HUES48 (cell line): ENCODE results near the gene FRMPD4.
A peak's percentile ranks its signal among the peaks of the same experiment; 100 is the strongest.

ENCODE experiments used
- H3K27ac ChIP-seq: one replicate; pipeline ENCODE4 v1.7.0; 2013; ENCODE audit warnings: low read depth, low read length, inconsistent platforms
- H3K27me3 ChIP-seq: 2 replicates; pipeline ENCODE4 v1.6.1; 2013; ENCODE audit warnings: mild to moderate bottlenecking, low read length; ENCODE audit not compliant: control insufficient read depth, insufficient read depth
- H3K36me3 ChIP-seq: 2 replicates; pipeline ENCODE4 v1.6.1; 2013; ENCODE audit warnings: low read length; ENCODE audit not compliant: control insufficient read depth, insufficient read depth
- H3K4me1 ChIP-seq: 2 replicates; pipeline ENCODE4 v1.6.1; 2013; ENCODE audit warnings: mild to moderate bottlenecking, low read length; ENCODE audit not compliant: control insufficient read depth, insufficient read depth
- H3K4me3 ChIP-seq: 2 replicates; pipeline ENCODE4 v1.5.1; 2013; ENCODE audit warnings: mild to moderate bottlenecking, low read depth, low read length
- H3K9ac ChIP-seq: 2 replicates; pipeline ENCODE4 v1.6.1; 2013; ENCODE audit warnings: mild to moderate bottlenecking, low read depth, low read length, moderate library complexity
- H3K9me3 ChIP-seq: 2 replicates; pipeline ENCODE4 v1.6.1; 2013; ENCODE audit warnings: low read length; ENCODE audit not compliant: control insufficient read depth, insufficient read depth

Gene FRMPD4

GRCh38 chrX:12304261-12304660 is 166.0 kb downstream of the FRMPD4 start:
- H3K27me3 ChIP-seq = no peaks in the 10 kb centered on the region
- no peaks in the 10 kb centered on the region for H3K36me3 ChIP-seq
- H3K27ac ChIP-seq = no peak overlapping the region
- H3K4me3 ChIP-seq = no peak overlapping the region
- peaks cover 17% of the 10 kb centered on the region for H3K4me1 ChIP-seq
- H3K9me3 ChIP-seq = no peaks in the 10 kb centered on the region
- no peak overlapping the region for H3K9ac ChIP-seq

DNA sequence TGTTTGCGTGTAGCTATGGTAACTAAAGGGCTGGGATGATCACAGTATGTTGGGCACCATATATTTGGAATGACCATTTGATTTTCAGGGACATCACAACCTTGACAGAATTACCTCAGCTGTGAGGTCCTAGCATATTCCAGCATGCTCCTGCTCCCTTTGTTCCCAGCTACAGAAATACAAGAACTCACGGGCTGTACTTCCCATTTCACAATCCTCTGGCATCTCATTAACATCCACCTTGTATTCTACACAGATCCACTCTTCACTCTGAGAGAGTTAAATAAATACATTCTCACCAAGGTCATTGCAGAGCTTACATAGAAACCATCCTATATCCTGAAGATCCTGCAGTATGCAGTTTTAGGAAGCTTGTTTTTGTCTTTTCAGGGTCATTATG is 169.7 kb downstream of the FRMPD4 start:
- Histone ChIP-seq H3K9me3 (no peaks in the 10 kb centered on the region), H3K27ac (no peak overlapping the region), H3K4me3 (no peak overlapping the region), H3K27me3 (no peaks in the 10 kb centered on the region), H3K4me1 (peaks cover 36% of the 10 kb centered on the region), H3K9ac (no peak overlapping the region), H3K36me3 (no peaks in the 10 kb centered on the region)

DNA sequence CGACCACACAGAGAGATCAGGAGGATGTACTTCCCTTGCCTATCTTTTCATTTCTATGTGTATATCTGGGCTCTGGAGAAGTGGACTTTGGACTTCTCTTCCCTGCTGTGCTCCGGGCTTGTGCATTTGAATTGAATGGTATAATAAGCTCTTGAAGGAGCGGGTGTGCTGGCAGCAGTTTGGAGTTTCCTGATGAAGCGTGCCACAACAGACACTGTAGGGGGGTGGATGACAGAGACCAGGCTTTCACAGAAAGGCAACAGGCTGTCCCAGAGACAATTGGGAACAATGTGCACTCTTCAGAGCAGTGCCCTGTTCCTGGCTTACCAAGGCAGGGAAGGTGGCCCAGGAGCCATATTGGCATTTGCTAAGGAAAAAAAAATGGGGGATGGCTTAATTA is 170.1 kb downstream of the FRMPD4 start:
- no peak overlapping the region for H3K4me3 ChIP-seq
- H3K36me3 ChIP-seq = no peaks in the 10 kb centered on the region
- no peaks in the 10 kb centered on the region for H3K27me3 ChIP-seq
- peaks cover 36% of the 10 kb centered on the region for H3K4me1 ChIP-seq
- H3K9ac ChIP-seq = no peak overlapping the region
- no peaks in the 10 kb centered on the region for H3K9me3 ChIP-seq
- H3K27ac ChIP-seq = no peak overlapping the region

DNA sequence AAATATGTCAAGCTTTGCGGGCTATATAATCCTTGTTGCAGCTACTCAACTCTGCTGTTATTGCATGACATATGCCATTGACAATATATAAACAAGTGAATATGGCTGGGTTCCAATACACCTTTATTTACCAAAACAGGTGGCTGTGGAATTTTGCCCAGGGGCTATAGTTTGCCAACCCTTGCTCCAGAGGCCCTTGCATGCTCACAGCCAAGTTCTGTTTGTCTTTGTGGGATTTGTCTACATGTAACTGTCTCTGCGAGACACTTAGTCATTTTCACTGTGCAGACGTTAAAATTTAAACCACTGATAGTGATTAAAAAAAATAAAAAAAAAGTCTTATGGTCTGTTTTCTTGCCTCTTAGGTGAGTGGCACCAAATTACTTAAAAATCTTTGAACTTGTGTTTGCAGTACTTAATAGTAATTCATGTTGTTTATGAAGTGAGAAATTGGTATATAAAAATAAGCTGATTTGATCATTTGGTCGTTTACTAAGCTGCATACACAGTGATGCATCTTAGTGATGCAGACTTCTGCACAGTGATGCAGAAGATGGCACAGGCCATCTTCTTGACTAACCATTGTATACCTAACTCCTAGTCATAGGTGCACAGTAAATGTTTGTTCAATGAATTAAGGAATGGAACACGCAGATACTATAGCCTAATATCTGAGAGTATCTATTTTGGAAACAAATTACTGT is 170.9 kb downstream of the FRMPD4 start:
- Histone ChIP-seq H3K9ac (no peak overlapping the region), H3K27ac (peak overlapping the region; percentile 5), H3K9me3 (no peaks in the 10 kb centered on the region), H3K36me3 (no peaks in the 10 kb centered on the region), H3K4me1 (peaks cover 39% of the 10 kb centered on the region), H3K27me3 (no peaks in the 10 kb centered on the region), H3K4me3 (peak overlapping the region; percentile 5; the same call in 1 of the 2 replicates)

DNA sequence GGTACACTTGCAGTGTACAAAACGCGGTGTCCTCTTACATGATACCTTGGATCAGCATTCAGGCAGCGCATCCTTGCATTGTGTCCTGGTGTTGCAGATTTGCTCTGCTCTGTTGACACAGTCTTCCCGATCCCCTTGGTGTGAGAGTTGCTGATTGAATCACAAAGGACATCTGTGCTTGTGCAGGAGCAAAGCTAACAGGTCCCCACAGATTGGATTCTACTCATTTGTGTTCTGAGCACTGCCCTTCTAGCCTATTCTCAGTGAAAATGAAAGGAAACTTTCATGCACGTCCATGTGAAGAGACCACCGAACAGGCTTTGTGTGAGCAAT is 171.4 kb downstream of the FRMPD4 start:
- no peaks in the 10 kb centered on the region for H3K27me3 ChIP-seq
- peak overlapping the region; percentile 5 for H3K27ac ChIP-seq
- peaks cover 41% of the 10 kb centered on the region for H3K4me1 ChIP-seq
- no peaks in the 10 kb centered on the region for H3K9me3 ChIP-seq
- peak overlapping the region; percentile 5; the same call in 1 of the 2 replicates for H3K4me3 ChIP-seq
- no peaks in the 10 kb centered on the region for H3K36me3 ChIP-seq
- H3K9ac ChIP-seq = no peak overlapping the region

DNA sequence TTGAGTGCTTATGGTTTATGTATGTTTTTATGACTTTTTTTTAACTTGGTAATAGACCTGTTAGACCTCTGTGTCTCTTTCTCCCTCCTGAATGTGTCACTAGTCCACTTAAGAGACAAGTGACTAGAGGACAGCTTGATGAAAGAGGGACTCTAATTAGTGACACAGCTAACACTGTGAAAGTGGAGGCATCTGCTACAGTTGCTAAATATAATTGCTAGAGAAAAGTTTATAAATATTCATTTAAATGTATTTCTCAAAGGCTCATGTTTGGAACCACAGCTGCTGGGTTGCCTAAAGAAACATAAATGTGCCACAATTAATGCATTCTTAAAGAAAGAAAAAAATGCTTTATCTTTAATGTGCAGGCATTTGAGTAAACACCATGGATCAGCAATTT is 176.4 kb downstream of the FRMPD4 start:
- Histone ChIP-seq H3K27me3 (no peaks in the 10 kb centered on the region), H3K27ac (no peak overlapping the region), H3K4me3 (no peak overlapping the region), H3K36me3 (no peaks in the 10 kb centered on the region), H3K9ac (no peak overlapping the region), H3K4me1 (peaks cover 45% of the 10 kb centered on the region), H3K9me3 (no peaks in the 10 kb centered on the region)

GRCh38 chrX:12315526-12315925 is 177.3 kb downstream of the FRMPD4 start:
- H3K27me3 ChIP-seq = no peaks in the 10 kb centered on the region
- H3K36me3 ChIP-seq = no peaks in the 10 kb centered on the region
- H3K9ac ChIP-seq = no peak overlapping the region
- H3K4me3 ChIP-seq = no peak overlapping the region
- H3K4me1 ChIP-seq = peaks cover 49% of the 10 kb centered on the region
- no peaks in the 10 kb centered on the region for H3K9me3 ChIP-seq
- no peak overlapping the region for H3K27ac ChIP-seq

GRCh38 chrX:12319003-12319519 is 180.8 kb downstream of the FRMPD4 start:
- Histone ChIP-seq H3K9me3 (no peaks in the 10 kb centered on the region), H3K4me1 (peaks cover 38% of the 10 kb centered on the region), H3K9ac (no peak overlapping the region), H3K27me3 (no peaks in the 10 kb centered on the region), H3K27ac (no peak overlapping the region), H3K4me3 (no peak overlapping the region), H3K36me3 (no peaks in the 10 kb centered on the region)

DNA sequence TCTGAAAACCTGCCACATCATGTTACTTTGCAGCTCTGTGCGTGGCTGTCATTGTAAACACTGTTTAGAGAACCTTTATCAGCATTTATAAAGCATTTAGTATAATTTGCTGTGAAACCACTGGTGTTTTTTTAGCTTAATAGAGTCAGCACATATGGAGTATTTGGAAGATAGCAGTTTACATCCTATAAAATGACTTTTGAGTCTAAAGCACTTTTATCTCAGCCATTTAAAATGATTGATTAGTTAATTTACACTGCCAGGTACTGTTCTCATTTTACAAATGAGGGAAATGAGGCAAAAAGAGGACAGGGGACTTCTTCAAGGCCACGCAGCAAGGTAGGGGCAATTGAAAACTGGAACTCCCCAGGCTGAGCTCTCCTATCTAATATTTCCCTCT is 181.7 kb downstream of the FRMPD4 start:
- Histone ChIP-seq H3K36me3 (no peaks in the 10 kb centered on the region), H3K4me1 (peaks cover 35% of the 10 kb centered on the region), H3K9ac (no peak overlapping the region), H3K4me3 (no peak overlapping the region), H3K27ac (no peak overlapping the region), H3K27me3 (no peaks in the 10 kb centered on the region), H3K9me3 (no peaks in the 10 kb centered on the region)

DNA sequence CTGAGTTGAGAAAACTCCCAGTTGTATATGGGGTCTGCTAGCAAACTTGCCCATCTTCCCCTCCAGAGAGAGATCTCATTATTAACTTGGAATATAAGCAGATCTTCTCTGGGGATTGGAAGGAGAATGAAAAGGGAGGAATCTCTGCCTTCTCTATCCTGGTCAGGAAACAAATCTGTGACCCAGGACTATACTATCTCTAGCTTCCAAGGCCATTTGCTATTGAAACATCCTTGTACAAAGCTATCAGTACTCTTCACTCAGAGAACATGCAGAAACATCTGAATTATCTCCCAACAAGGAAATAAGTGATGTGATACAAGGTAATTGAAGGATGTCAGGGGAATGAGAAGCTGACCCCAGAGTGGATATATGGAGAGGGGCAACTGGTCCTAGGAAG is 183.8 kb downstream of the FRMPD4 start:
- Histone ChIP-seq H3K4me3 (no peak overlapping the region), H3K9me3 (no peaks in the 10 kb centered on the region), H3K27me3 (no peaks in the 10 kb centered on the region), H3K27ac (no peak overlapping the region), H3K9ac (no peak overlapping the region), H3K4me1 (peaks cover 25% of the 10 kb centered on the region), H3K36me3 (no peaks in the 10 kb centered on the region)

DNA sequence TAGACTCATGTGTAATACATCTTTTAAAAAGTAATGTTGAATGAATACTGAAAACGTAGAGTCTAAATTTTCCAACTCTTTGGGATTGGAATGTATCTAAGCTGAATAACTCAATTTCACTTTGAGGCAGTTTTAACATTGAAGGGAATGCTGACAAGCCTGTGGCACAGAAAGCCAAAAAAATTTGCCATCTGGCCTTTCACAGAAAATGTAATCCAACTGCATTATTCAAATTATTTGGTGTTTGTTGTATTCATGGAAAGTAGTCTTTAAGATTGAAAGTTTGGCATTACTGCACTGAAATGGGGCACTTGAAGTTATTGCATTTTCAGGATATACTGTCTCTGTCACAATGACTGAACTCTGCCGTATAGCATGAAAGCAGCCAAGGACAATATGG is 186.9 kb downstream of the FRMPD4 start:
- no peaks in the 10 kb centered on the region for H3K36me3 ChIP-seq
- no peaks in the 10 kb centered on the region for H3K9me3 ChIP-seq
- no peaks in the 10 kb centered on the region for H3K27me3 ChIP-seq
- no peak overlapping the region for H3K4me3 ChIP-seq
- H3K4me1 ChIP-seq = peaks cover 4% of the 10 kb centered on the region; the same call in 1 of the 2 replicates
- no peak overlapping the region for H3K27ac ChIP-seq
- H3K9ac ChIP-seq = no peak overlapping the region
